Activated CD8-positive, alpha-beta memory T cell treated with anti-CD3 and anti-CD28 coated beads, Interleukin-2, amount 10 ng/mL, durations not matched to agents 7 days and 5 days (primary cell): ENCODE data around the gene ITPRIPL1. TPM values are rescaled to one million over a fixed set of nuclear protein-coding genes. Genes with fewer than 3 reads are reported as not detected.
"Not testable (repeated sequence)": the region's sequence is repeated elsewhere in the genome, so short reads cannot be mapped to it uniquely, and the experiment has no call there.

ENCODE experiments used
- ATAC-seq: fragments of 150-1000 bp; cut with Tn5 transposase; one replicate; pipeline ENCODE4 v1.10.0; 2021; ENCODE audit warnings: moderate library complexity
- CTCF ChIA-PET: fragments of 350-600 bp; sonication (Branson Sonifier 250); formaldehyde crosslinking; loops from one replicate; lab custom pipeline; 2021; ENCODE audit warnings: antibody characterized with exemption; lab: Charles Lee
- DNase-seq: peaks from one replicate; pipeline ENCODE4 v3.0.0-alpha.2; 2020
- H3K27ac Mint-ChIP-seq: one replicate; pipeline ENCODE4 v1.8.0; 2021; ENCODE audit warnings: mild to moderate bottlenecking, mixed read lengths
- H3K27me3 Mint-ChIP-seq: one replicate; pipeline ENCODE4 v1.8.0; 2021; ENCODE audit warnings: mixed read lengths
- H3K36me3 Mint-ChIP-seq: one replicate; pipeline ENCODE4 v1.8.0; 2021; ENCODE audit warnings: mild to moderate bottlenecking, mixed read lengths
- H3K4me1 Mint-ChIP-seq: one replicate; pipeline ENCODE4 v1.8.0; 2021; ENCODE audit warnings: mixed read lengths
- H3K4me3 Mint-ChIP-seq: one replicate; pipeline ENCODE4 v1.8.0; 2021; ENCODE audit warnings: mild to moderate bottlenecking, moderate library complexity, mixed read lengths
- H3K9me3 Mint-ChIP-seq: one replicate; pipeline ENCODE4 v1.8.0; 2022; ENCODE audit warnings: low read depth, mixed read lengths
- total RNA-seq, 2 experiments: library from RNA; stranded (reverse); gene quantifications; one replicate each; pipeline ENCODE4 v1.2.3, GENCODE V29; 2021

Gene ITPRIPL1
- 10 to 100 TPM; 53.2 to 56.9 TPM for total RNA-seq

- Mint-ChIP-seq H3K4me1 (peaks cover 73% of the 10 kb centered on the region), H3K27ac (peak within 1 kb of the TSS; percentile 94), H3K4me3 (peak within 1 kb of the TSS; percentile 86), H3K36me3 (peaks cover 44% of the 10 kb centered on the region), H3K9me3 (no peaks in the 10 kb centered on the region), H3K27me3 (no peaks in the 10 kb centered on the region)
- DNase-seq = peak; percentile 57
- CTCF ChIA-PET = interaction anchor here (0.7 to 3.2 kb wide), 9 partner anchors 8 to 229 kb away, joined by 3 to 15 read pairs (median 5); partner anchors contain the start of gene NCAPH
- ATAC-seq = peak; percentile 41
Observed at GRCh38 chr2:96325041-96325883, at the start of gene ITPRIPL1. TSS of gene ITPRIPL1 (plus strand) at chr2:96325317. CDS start at chr2:96325840, 523 bp downstream.

GRCh38 chr2:96276787-96277499 lies 48.2 kb upstream of the ITPRIPL1 start:
- Mint-ChIP-seq H3K4me1 (peaks cover 4% of the 10 kb centered on the region), H3K9me3 (no peaks in the 10 kb centered on the region), H3K36me3 (peaks cover 60% of the 10 kb centered on the region), H3K4me3 (no peak overlapping the region), H3K27ac (no peak overlapping the region), H3K27me3 (no peaks in the 10 kb centered on the region)
- DNase-seq = no peak
- CTCF ChIA-PET = no interaction called here
- ATAC-seq = no peak

DNA sequence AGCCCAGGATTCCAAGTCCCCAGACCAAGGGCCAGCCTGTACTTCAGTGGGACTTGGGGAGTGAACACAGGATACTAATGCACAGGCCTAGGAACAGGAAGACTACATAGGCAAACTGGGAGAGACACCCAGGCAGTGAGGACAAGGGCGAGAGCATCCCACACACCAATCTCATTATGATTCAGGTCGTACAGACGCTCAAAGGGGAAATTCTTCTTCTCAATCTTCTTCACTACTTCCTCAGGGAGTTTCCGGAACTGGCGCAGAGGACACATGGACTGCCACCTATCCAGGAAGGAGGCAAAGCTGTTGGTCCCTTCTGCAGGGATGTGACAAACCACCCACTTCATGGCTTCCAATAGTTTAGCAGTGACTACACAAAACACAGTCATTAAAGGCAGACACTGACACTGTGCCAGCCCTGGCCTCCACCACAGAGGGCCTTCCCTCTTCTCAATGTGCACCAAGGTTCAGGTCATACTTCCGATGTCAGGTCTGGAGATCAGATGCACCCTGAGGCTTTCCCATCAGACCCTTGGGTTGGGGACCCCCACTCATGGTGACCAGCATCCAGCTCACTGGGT lies 37.8 kb upstream of the ITPRIPL1 start:
- DNase-seq (no peak), ATAC-seq (no peak)
- Mint-ChIP-seq H3K9me3 (no peaks in the 10 kb centered on the region), H3K36me3 (peaks cover 79% of the 10 kb centered on the region), H3K27me3 (no peaks in the 10 kb centered on the region), H3K27ac (no peak overlapping the region), H3K4me1 (no peaks in the 10 kb centered on the region), H3K4me3 (no peak overlapping the region)
- CTCF ChIA-PET = interaction anchor here (1.1 kb wide), 1 partner anchor 8 kb away, joined by 3 read pairs; no protein-coding TSS in a partner anchor

DNA sequence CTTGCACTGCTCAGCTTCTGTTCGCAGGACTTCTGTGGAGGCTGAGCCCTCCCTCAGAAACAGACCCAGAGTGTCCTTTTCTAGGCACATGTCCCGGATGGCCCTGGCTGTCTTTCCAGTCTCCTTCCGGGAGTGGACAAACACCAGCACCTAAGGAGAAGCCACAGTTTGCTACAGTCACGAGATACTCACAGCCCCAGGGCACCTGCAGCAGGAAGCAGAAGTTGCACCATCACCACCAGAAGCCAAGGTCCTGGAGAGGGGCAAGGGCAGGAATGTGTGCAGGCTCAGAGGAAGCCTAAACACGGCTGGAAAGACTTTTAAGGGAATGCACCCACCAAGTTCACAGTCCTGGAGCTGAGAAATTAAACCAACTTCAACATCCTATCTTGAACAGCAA lies 33.4 kb upstream of the ITPRIPL1 start:
- Mint-ChIP-seq H3K36me3 (peaks cover 80% of the 10 kb centered on the region), H3K4me1 (no peaks in the 10 kb centered on the region), H3K9me3 (no peaks in the 10 kb centered on the region), H3K4me3 (no peak overlapping the region), H3K27ac (no peak overlapping the region), H3K27me3 (no peaks in the 10 kb centered on the region)
- ATAC-seq (no peak), DNase-seq (no peak)
- CTCF ChIA-PET = interaction anchor here (0.9 kb wide), 1 partner anchor 118 kb away, joined by 3 read pairs; no protein-coding TSS in a partner anchor

- not testable (repeated sequence) for ATAC-seq
- CTCF ChIA-PET = interaction anchor here (0.6 to 1.1 kb wide), 3 partner anchors 27 to 54 kb away, joined by 3 to 6 read pairs (median 3); no protein-coding TSS in a partner anchor
- H3K36me3 Mint-ChIP-seq = peaks cover 86% of the 10 kb centered on the region
Observed at GRCh38 chr2:96294271-96294670, 30.8 kb upstream of the ITPRIPL1 start.

DNA sequence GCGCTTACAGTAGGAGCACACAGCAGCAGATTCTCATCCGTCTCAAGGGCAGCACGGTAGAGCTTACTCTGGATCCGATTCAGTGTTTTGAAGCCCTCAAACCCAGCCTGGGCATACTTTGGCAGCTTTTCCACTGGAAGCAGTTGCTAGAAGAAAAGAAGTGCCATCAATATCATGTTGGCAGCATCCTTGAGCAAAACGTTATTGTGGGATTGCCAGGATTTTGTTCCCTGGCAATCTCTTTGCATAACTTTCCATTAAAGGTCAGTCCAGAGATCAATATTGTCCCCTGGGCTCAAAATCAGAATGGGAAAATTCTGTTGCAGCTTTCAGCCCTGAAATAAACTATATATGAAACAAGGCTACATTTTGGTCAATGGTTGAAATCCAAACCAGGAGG lies 28.2 kb upstream of the ITPRIPL1 start:
- Mint-ChIP-seq H3K27me3 (no peaks in the 10 kb centered on the region), H3K36me3 (peaks cover 77% of the 10 kb centered on the region), H3K4me3 (no peak overlapping the region), H3K27ac (no peak overlapping the region), H3K4me1 (peaks cover 12% of the 10 kb centered on the region), H3K9me3 (no peaks in the 10 kb centered on the region)
- CTCF ChIA-PET = no interaction called here
- DNase-seq (no peak), ATAC-seq (no peak)

More at GRCh38 chr2:96294271-96294670, 30.8 kb upstream of the ITPRIPL1 start:
- H3K27me3 Mint-ChIP-seq, H3K27ac Mint-ChIP-seq, H3K4me1 Mint-ChIP-seq, H3K4me3 Mint-ChIP-seq, H3K9me3 Mint-ChIP-seq, DNase-seq: not testable (repeated sequence)

- ATAC-seq (no peak), DNase-seq (no peak)
- no peaks in the 10 kb centered on the region for H3K9me3 Mint-ChIP-seq
- no peak overlapping the region for H3K4me3 Mint-ChIP-seq
- peaks cover 73% of the 10 kb centered on the region for H3K36me3 Mint-ChIP-seq
- peaks cover 50% of the 10 kb centered on the region for H3K4me1 Mint-ChIP-seq
- peak overlapping the region; percentile 13 for H3K27ac Mint-ChIP-seq
- CTCF ChIA-PET = interaction anchor here (1.9 kb wide), 1 partner anchor 18 kb away, joined by 8 read pairs; no protein-coding TSS in a partner anchor
- H3K27me3 Mint-ChIP-seq = no peaks in the 10 kb centered on the region
Observed at GRCh38 chr2:96301865-96302264, 23.3 kb upstream of the ITPRIPL1 start.

- H3K27me3 Mint-ChIP-seq = no peaks in the 10 kb centered on the region
- no peaks in the 10 kb centered on the region for H3K9me3 Mint-ChIP-seq
- ATAC-seq (no peak), DNase-seq (no peak)
- peaks cover 58% of the 10 kb centered on the region for H3K4me1 Mint-ChIP-seq
- CTCF ChIA-PET = interaction anchor here (0.6 to 3.5 kb wide), 6 partner anchors 16 to 52 kb away, joined by 3 to 17 read pairs (median 4); no protein-coding TSS in a partner anchor
- H3K4me3 Mint-ChIP-seq = peak overlapping the region; percentile 100
- peaks cover 53% of the 10 kb centered on the region for H3K36me3 Mint-ChIP-seq
- H3K27ac Mint-ChIP-seq = peak overlapping the region; percentile 97
Observed at GRCh38 chr2:96304606-96305005, 20.5 kb upstream of the ITPRIPL1 start.

DNA sequence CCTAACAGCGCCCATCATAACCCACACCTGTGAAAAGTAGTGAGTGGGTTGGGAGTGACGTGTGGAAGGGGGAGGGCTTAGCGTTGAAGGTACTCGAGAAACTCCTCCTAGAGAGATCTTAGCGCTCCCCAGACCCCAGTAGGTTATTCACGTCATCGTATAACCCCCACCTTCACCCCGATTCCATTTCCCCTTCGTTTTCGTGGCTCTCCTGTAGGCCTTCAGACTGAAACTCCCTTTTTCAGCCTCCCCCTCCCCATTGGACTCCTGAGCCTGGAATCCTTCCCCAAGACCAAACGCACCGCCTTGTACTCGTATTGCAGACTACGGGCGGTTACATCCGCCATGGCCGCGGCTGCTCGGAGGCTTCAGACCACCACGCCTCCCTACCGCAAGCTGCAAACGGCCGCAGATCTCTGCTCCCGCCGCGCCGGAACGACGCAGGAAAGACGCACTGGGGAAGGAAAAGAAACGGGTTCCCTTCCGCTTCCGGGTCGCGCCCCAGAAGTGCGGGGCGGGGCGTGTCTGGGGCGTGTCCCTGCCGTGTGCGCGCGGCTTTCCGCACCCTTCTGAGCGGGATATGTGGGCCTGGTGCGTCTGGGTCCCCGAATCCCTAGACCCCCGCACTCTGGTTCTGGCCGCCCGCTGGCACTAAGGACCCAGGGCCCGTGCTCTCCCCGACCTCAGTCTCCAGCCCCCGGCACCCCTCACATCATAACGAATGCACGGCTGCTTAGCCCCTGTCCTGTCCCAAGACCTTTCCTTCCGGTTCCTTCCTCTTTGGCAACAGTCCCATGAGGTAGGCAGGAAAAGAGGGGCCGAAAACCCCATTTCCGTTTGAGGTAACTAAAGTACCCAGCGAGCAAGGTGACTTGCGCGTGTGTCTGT lies 19.8 kb upstream of the ITPRIPL1 start, which contains the start of gene SNRNP200:
Gene SNRNP200 (minus strand): TSS at position 456 of the 888 bp plus-strand sequence. CDS start 109 bp downstream, at position 347.
- peaks cover 63% of the 10 kb centered on the region for H3K4me1 Mint-ChIP-seq
- ATAC-seq = peak; percentile 95
- H3K36me3 Mint-ChIP-seq = peaks cover 52% of the 10 kb centered on the region

DNA sequence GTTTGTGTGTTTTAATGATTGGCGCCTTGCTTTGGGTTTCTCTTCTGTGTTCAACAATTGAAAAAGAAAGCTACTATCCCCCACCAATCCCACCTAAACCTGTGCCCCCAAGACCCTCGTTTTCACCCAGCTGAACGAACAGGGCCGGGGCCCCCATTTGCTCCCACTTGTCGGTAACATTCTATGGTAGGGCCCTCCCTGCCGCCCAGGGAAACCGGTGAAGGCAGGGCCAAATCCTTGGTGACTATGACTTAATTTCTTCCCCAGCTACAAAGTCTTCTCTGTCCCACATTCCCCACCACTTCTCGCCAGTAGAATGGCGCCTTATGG lies 19.2 kb upstream of the ITPRIPL1 start:
- DNase-seq = no peak
- Mint-ChIP-seq H3K27ac (peak overlapping the region; percentile 97), H3K36me3 (peaks cover 49% of the 10 kb centered on the region), H3K4me1 (peaks cover 61% of the 10 kb centered on the region), H3K4me3 (peak overlapping the region; percentile 100), H3K27me3 (no peaks in the 10 kb centered on the region), H3K9me3 (no peaks in the 10 kb centered on the region)
- peak; percentile 2 for ATAC-seq
- CTCF ChIA-PET = interaction anchor here (0.8 to 3.5 kb wide), 7 partner anchors 10 to 248 kb away, joined by 3 to 17 read pairs (median 4); no protein-coding TSS in a partner anchor

More for the DNA sequence above, 19.8 kb upstream of the ITPRIPL1 start, which contains the start of gene SNRNP200:
- peak within 1 kb of the TSS; percentile 97 for H3K27ac Mint-ChIP-seq
- CTCF ChIA-PET = interaction anchor here (0.6 to 3.5 kb wide), 10 partner anchors 11 to 249 kb away, joined by 3 to 17 read pairs (median 4); no protein-coding TSS in a partner anchor
- no peaks in the 10 kb centered on the region for H3K27me3 Mint-ChIP-seq
- H3K4me3 Mint-ChIP-seq = peak within 1 kb of the TSS; percentile 100
- no peaks in the 10 kb centered on the region for H3K9me3 Mint-ChIP-seq
- DNase-seq = peak; percentile 94

- CTCF ChIA-PET = interaction anchor here (0.8 to 3.5 kb wide), 5 partner anchors 10 to 248 kb away, joined by 3 to 17 read pairs (median 4); no protein-coding TSS in a partner anchor
- Mint-ChIP-seq H3K36me3 (peaks cover 45% of the 10 kb centered on the region), H3K27ac (peak overlapping the region; percentile 97), H3K9me3 (no peaks in the 10 kb centered on the region), H3K4me1 (peaks cover 57% of the 10 kb centered on the region), H3K4me3 (peak overlapping the region; percentile 100), H3K27me3 (no peaks in the 10 kb centered on the region)
- DNase-seq (no peak), ATAC-seq (no peak)
Observed at GRCh38 chr2:96306370-96306769, 18.7 kb upstream of the ITPRIPL1 start.

DNA sequence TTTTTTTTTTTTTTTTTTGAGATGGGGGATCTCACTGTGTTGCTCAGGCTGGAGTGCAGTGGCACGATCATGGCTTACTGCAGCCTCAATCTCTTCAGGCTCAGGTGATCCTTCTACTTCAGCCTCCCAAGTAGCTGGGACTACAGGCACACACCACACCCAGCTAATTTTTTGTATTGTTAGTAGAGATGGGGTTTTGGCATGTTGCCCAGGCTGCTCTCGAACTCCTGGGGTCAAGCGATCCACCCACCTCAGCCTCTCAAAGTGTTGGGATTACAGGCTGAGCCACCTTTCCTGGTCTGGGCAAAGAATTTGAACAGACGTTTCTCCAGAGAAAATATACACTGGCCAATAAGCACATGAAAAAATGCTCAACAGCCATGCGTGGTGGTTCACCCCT lies 16.9 kb upstream of the ITPRIPL1 start:
- CTCF ChIA-PET = interaction anchor here (0.7 kb wide), 2 partner anchors 9 to 12 kb away, joined by 3 read pairs; no protein-coding TSS in a partner anchor
- H3K4me3 Mint-ChIP-seq = no peak overlapping the region
- no peaks in the 10 kb centered on the region for H3K9me3 Mint-ChIP-seq
- no peaks in the 10 kb centered on the region for H3K27me3 Mint-ChIP-seq
- peaks cover 50% of the 10 kb centered on the region for H3K4me1 Mint-ChIP-seq
- ATAC-seq (no peak), DNase-seq (no peak)
- no peak overlapping the region for H3K27ac Mint-ChIP-seq
- peaks cover 26% of the 10 kb centered on the region for H3K36me3 Mint-ChIP-seq
